ENCODE results near the gene MEIS1.

MEIS1 gene

DNA sequence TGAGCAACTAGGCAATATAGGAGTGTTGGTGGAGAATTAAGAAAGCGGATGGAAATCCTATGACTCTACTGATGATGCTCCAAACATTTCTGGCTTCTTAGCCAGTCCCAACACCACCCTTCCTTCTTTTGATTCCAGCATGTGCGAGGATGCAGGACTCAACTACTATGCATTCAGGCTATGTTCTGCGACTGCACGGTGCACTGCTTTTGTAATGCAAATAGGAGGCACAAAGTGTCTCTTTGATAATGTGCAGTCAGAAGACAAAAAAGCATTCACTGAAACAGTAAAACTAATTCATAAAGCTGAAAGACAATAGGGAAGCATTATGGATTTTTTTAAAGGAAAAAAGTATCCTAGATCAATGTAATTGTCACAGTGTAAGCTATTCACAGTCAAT, 106.7 kb downstream of the MEIS1 start:
- DNase-seq, result no peak

- DNase-seq, result no peak
Measured at GRCh38 chr2:66543257-66543767, 108.4 kb downstream of the MEIS1 start.

DNA sequence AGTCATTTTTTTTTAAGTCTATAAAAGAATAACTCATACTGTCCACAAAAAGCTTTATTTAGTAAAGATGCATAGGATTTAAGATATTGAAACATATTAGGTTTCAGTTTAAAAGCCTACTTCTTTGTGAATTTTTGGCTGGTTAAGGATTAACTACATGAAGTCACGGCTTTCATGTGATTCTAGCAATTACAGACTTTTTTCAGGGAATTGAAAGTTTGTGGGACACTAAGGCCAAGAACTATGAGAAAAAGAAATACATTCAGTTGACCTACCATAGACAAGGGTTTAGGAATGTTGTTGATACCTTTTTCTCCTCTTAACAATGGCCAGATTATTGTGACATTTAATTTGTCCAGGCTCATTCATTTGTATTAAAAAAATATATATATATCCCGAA, 109.3 kb downstream of the MEIS1 start:
- DNase-seq, result no peak

GRCh38 chr2:66545258-66545657, 110.3 kb downstream of the MEIS1 start:
- DNase-seq, result no peak

DNA sequence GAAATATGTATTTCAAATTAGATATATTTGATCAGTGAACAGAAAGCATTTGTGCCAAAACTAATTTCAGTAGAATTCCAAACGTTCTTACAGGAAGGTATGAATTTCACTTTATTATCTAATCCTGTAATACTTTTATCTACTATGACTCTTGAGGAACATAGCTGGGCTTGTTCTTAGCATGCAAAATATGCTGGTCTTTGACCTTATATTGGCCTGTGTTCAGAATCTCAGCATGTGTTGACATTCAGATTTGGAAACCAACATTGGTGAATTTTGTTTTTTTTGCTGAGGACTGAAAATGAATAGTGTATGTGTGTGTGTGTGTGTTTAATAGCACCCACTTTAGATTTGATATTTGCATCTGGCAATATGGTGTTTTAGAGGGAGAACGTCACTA, 112.2 kb downstream of the MEIS1 start:
- DNase-seq, result no peak

DNA sequence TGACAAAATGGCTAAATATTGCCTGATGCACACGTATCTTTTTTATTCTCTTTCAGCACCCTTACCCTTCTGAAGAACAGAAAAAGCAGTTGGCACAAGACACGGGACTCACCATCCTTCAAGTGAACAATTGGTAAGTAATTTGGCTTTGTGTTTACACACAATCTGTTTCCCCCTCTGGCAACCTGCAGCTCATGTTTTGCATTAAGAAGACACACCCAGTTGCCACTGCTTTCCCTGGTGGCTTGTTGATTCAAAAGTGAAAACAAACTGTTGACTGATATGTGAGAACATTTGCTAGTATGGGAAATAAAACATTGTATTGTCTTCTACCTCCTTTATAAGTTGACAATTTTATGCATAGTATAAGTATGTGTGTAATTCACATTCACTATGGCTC, 113.0 kb downstream of the MEIS1 start:
- DNase-seq, result peak; percentile 14

DNA sequence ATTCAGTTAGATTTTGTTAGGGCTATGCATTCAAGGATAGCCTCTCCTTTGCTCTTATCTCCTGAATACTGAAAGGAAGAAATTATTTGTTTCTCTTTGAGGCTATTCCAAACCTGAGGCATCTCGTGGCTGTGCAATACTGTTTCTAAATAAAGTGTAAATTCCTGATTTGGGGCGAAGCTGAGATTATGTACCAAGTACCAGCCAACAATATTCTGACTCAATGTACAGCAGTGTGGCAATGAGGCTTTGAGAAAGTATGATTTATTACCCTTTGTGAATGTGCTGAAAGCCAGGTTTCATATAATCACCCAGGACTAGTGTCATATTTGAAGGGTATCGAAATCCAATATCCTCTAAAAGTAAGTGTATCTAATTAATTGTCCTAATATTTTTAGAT, 113.5 kb downstream of the MEIS1 start:
- no peak for DNase-seq

- DNase-seq, result no peak
Measured at GRCh38 chr2:66550826-66551225, 115.9 kb downstream of the MEIS1 start.

- peak; percentile 44 for DNase-seq
Measured at GRCh38 chr2:66553370-66553769, 118.4 kb downstream of the MEIS1 start.

DNA sequence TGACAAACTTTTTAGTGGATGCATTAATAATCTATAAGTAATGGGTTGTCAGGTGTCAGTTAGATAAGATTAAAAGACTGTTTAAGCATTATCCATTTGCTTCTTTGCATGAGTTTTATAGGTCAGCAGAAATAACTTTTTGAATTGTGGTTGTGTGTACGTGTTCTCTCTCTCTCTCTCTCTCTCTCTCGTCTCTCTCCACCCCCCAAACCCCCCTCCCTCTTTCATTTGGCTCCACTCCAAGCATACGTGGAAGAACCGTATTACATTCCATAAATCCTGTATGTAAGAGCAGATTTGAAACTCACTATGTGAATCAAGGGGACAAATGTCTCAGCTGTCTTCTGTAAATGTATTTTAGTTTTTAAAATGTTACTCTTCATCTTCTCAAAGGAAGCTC, 120.2 kb downstream of the MEIS1 start:
- no peak for DNase-seq

- DNase-seq, result no peak
Measured at GRCh38 chr2:66555501-66556324, 120.8 kb downstream of the MEIS1 start.

DNA sequence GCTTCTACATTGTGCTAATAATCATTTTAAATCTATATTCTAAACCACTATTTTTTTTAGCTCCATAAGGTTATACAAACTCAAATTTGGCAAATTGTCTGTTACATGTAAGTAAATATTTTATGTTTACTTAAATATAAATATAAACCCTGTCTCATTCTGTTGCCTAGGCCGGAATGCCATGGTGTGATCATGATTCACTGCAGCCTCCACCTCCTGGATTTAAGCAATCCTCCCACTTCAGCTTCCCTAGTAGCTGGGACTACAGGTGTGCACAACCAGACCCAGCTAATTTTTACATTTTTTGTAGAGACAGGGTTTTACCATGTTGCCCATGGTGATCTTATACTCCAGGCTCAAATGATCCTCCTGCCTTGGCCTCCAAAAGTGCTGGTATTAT, 124.7 kb downstream of the MEIS1 start:
- no peak for DNase-seq

GRCh38 chr2:66560683-66561082, 125.8 kb downstream of the MEIS1 start:
- DNase-seq, result no peak

- no peak for DNase-seq
Measured at GRCh38 chr2:66561645-66562303, 126.8 kb downstream of the MEIS1 start.

DNA sequence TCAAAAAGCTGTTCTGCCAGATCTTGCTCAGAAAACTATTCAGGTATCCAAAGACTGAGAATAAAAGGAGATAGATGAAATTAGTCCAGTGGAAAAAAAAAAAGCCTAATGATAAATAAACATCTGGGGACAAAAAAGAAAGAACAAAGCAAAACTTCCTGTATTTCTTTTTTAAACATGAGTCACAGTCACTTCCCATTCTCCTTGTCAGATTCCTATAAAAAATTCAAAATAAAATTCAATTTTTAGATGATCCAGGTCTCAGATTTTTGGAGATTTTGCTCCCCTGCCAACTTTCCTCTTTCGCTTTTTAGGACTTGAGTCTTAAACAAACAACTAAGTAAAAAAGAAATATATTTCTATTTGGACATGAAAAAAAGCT, 127.4 kb downstream of the MEIS1 start:
- DNase-seq, result no peak

- DNase-seq, result no peak
Measured at GRCh38 chr2:66563473-66563872, 128.5 kb downstream of the MEIS1 start.

DNA sequence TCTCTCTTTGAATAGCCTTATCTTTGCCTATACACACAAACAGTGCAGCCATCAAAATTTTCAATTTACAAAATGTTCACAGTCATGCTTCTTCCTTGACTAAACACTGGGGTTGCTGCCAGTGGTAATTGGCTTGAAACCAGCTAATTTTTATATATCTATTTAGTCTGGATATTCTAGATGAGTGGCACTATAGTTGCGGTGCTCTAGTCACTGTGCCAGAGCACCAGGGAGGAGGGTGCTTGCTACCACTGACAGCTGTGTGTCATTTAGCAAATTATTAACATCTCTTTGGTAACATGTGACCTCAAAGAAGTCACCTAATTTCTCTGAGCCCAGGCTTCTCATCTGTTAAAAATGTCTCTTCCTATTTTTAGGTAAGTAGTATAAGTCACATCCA, 130.4 kb downstream of the MEIS1 start:
- no peak for DNase-seq

DNA sequence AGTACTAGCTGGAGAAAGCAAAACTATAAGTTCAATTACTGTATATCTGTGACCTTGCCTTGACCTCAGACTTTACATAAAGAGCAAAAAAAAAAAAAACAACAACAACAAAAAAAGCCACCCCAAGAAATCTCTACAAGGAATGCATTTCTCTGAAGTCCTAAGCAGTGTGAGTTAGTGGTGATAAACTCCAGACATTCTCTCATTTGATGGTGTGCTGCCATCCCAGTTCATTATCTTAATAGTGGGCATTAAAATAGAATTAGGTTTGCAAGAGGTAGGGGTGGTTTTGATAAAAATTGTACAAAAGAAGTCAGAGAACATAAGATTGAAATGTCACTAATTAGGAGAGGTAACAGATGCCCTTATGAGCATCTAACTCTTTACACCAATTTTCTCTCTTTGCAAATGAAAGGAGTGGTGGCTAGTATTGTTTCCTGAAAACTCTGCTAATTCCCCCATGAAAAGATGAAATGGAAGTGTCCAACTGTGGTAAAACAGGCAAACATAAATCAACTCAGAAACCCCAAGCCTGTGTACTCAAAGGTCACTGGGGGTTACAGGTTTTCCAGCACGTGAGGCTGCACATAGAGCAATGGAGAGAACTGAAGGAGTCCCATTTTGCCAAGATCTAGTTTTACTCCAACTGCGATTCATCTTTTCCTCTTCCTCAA, 131.9 kb downstream of the MEIS1 start:
- DNase-seq, result no peak

- DNase-seq, result no peak
Measured at GRCh38 chr2:66567729-66568128, 132.8 kb downstream of the MEIS1 start.

DNA sequence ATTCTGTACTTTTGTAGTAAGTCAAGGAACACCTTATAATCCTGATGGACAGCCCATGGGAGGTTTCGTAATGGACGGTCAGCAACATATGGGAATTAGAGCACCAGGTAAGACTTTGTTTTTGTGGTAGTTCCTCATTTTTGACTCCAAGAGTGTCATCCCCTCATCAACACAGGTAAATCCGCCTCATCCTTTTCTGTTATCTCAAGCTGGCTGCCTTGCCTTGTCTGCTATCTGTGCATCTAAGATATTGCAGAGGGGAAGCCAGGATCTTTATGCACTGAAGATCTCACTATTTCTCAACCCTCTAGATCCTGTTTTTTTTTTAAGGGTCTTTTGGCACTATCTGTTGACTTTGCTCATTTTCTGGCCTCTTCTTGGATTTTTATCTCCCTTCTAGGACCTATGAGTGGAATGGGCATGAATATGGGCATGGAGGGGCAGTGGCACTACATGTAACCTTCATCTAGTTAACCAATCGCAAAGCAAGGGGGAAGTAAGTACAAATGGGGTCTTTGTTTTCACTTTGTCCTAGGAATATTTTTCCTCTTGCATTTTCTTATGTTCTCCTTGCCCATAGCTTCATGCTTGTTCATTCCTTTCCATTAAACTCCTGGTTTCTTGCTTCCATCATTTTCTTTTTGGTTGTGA, 133.8 kb downstream of the MEIS1 start:
- no peak for DNase-seq

DNA sequence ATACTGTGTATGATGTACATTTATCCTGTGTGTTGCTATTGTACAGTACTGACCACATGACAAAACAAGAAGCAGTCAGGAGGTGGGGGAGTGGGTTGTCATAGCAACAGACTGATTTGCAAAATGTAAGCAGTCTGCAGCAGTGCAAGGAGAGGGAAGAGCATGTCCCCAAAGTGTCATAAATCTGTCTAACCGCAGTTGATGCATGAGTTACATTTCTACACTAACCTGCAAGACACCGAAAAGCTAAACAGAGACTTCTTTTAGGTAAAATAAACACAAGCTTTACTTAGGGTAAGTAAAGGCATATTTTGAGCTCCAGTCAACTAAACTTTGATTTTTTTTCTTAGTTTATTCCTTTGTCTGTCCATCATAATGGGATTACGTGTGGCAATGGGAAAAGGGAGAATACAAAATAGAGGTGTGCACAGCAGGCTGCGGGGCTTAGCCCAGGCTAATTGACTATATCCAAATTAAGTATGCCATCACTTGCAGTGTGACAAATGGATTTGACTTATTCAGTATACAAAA, 134.5 kb downstream of the MEIS1 start:
- peak; percentile 27 for DNase-seq

- DNase-seq, result no peak
Measured at GRCh38 chr2:66569974-66570373, 135.0 kb downstream of the MEIS1 start.

DNA sequence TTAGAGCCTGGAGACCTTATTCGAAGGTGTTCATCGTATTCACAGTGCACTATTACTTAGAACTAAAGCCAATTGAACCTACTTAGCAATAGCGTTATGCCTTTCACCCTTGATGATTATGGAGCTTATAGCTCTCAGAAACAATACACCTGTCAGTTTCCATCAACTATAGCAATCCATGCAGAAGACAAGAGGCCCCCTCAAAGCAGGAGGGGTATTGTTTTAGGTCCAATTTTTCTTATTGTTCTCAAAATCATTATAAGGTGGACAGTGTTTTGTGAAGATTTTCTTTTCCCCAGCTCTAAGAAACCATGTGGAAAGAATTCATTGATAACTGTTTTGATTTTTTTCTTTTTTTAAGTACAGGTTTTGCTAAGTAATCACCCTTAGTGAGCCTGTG, 135.5 kb downstream of the MEIS1 start:
- DNase-seq, result no peak
